Spleen (tissue), 11 donors: Measurements from ENCODE around the gene MIGA1. TPM values are rescaled to one million over a fixed set of nuclear protein-coding genes. Genes with fewer than 3 reads are reported as not detected.
"Not testable (repeated sequence)": the region's sequence is repeated elsewhere in the genome, so short reads cannot be mapped to it uniquely, and the experiment has no call there.

ENCODE experiments used
- DNase-seq: peaks from one replicate; pipeline ENCODE4 v3.0.0-alpha.2; 2020
- H3K27ac ChIP-seq, 8 donors: fragments of 200-600 bp; sonication (generic) in 7 of 8; 1 replicate in 4 of 8; 2 replicates in 4 of 8; pipeline versions ENCODE4 v1.5.0 to v1.8.0; 2016 to 2021; ENCODE audit warnings: inconsistent platforms in 4 of 8, mild to moderate bottlenecking in 4 of 8, moderate library complexity in 1 of 8
- H3K27me3 ChIP-seq, 7 donors: fragments of 200-600 bp; sonication (generic) in 6 of 7; replicated peaks in 1 of 7; 1 replicate in 4 of 7; 2 replicates in 3 of 7; pipeline versions ENCODE4 v1.5.0 to v1.8.0; 2016 to 2021; ENCODE audit warnings: inconsistent platforms in 3 of 7, mild to moderate bottlenecking in 1 of 7
- H3K36me3 ChIP-seq, 6 donors: fragments of 200-600 bp; sonication (generic) in 5 of 6; 1 replicate in 4 of 6; 2 replicates in 2 of 6; pipeline versions ENCODE4 v1.5.0 to v1.8.0; 2016 to 2021; ENCODE audit warnings: inconsistent platforms in 2 of 6
- H3K4me1 ChIP-seq, 6 donors: fragments of 200-600 bp; sonication (generic) in 5 of 6; 1 replicate in 3 of 6; 2 replicates in 3 of 6; pipeline versions ENCODE4 v1.5.0 to v1.8.0; 2016 to 2021; ENCODE audit warnings: inconsistent platforms in 3 of 6
- H3K4me3 ChIP-seq, 8 donors: fragments of 200-600 bp; sonication (generic) in 7 of 8; 1 replicate in 4 of 8; 2 replicates in 4 of 8; pipeline versions ENCODE4 v1.5.0 to v1.8.0; 2016 to 2021; ENCODE audit warnings: inconsistent platforms in 4 of 8, mild to moderate bottlenecking in 4 of 8, moderate library complexity in 2 of 8
- H3K9me3 ChIP-seq, 8 donors: fragments of 200-600 bp; sonication (generic) in 7 of 8; 1 replicate in 4 of 8; 2 replicates in 4 of 8; pipeline versions ENCODE4 v1.5.0 to v1.8.0; 2016 to 2021; ENCODE audit warnings: inconsistent platforms in 4 of 8
- POLR2A ChIP-seq, 3 donors: fragments of 450-650 bp; IDR thresholded peaks; one replicate each; pipeline ENCODE4 v1.5.1; 2017; ENCODE audit warnings: antibody characterized with exemption in 3 of 3, mild to moderate bottlenecking in 1 of 3
- POLR2AphosphoS5 ChIP-seq, 3 donors: sonication (generic); formaldehyde crosslinking; IDR thresholded peaks; one replicate each; pipeline ENCODE4 v1.5.1; 2017; ENCODE audit warnings: antibody characterized with exemption in 3 of 3
- WGBS, 5 donors: extraction: QIAGEN DNeasy Blood & Tissue Kit in 3 of 5; methylation state at CpG; one replicate each; pipeline versions ENCODE4 v1.1.5 to v1.1.7; 2013 to 2018; 5-methylcytosine and 5-hydroxymethylcytosine counted together
- intact Hi-C: fragments of 100-400 bp; cut with DNase I; formaldehyde crosslinking; loops from one replicate; pipeline ENCODE4 v1.15.0; 2023; ENCODE audit warnings: low total_unique reads
- polyA plus RNA-seq, 3 donors: library from polyadenylated mRNA; stranded (reverse); fragments of 200-250 nt; gene quantifications; one replicate each; pipeline ENCODE4 v1.2.1, GENCODE V29; 2013
- total RNA-seq, 7 donors: library from RNA; depleted of rRNA in 3 of 7; stranded (reverse); fragments of >200 nt in 3 of 7; fragmentation: NEBNext Ultra II Directional in 4 of 7; extraction: Animal tissue kit (Norgen Biotek cat#: 25700) in 4 of 7; gene quantifications; one replicate each; pipeline versions ENCODE4 v1.1.0 to v1.2.1, GENCODE V29; 2016 to 2021
- TF ChIP-seq, protein P1 (sequence below), 11 experiments: fragments of 200-600 bp in 7 of 11; fragments of 450-650 bp in 4 of 11; sonication (generic) in 4 of 11; IDR thresholded peaks in 8 of 11; conservative IDR thresholded peaks in 3 of 11; 1 replicate in 7 of 11; 2 replicates in 4 of 11; pipeline versions ENCODE4 v1.4.0 to v1.8.0; 2016 to 2021; ENCODE audit warnings: antibody characterized with exemption in 11 of 11, inconsistent platforms in 4 of 11, mild to moderate bottlenecking in 1 of 11
- donor health status: healthy with polysubstance abuse.
- donor health status: DM: no; HTN: no; CAD: no; lungs with moderate emphysema.
- donor health status: DM: no; HTN: no; CAD: no.
- donor health status: Bipolar disorder and iron deficiency.
- donor health status: healthy.
- donor health status: DM: no; HTN: no; CAD: no.
- donor health status: DM: yes; HTN: yes; CAD: no.

Gene MIGA1
- total and polyA plus RNA-seq, 10 donors: 2.4 to 20.2 (median 16.5) TPM

DNA sequence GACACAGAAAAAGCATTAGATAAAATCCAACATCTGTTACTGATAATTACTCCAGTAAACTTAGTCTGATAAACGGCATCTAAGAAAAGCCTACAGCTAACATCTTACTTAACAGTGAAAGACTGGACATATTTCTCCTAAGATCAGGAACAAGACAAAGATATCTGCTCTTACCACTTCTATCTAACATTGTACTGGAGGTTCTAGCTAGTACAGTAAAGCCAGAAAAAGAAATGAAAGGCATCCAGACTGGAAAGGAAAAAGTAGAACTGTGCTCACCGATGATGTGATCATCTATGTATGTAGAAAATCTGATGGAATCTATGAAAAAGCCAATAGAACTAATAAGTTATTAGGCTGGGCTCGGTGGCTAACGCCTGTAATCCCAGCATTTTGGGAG, 130.7 kb downstream of the MIGA1 start:
- Histone ChIP-seq H3K4me3 (no peak overlapping the region), H3K27ac (no peak overlapping the region), H3K4me1 (no peaks in the 10 kb centered on the region), H3K27me3 (no peaks in the 10 kb centered on the region), H3K9me3 (no peaks in the 10 kb centered on the region), H3K36me3 (no peaks in the 10 kb centered on the region)
- DNase-seq: no peak
- intact Hi-C loops: no loop called here
- 94 to 99% (median 95%) methylated on average over 4 of the region's 4 CpGs for WGBS, 5 donors
- TF ChIP-seq POLR2A (IDR thresholded peaks at IDR 0.05) (no peak), POLR2AphosphoS5 (IDR thresholded peaks at IDR 0.05) (no peak)
- TF ChIP-seq, protein P1, sequence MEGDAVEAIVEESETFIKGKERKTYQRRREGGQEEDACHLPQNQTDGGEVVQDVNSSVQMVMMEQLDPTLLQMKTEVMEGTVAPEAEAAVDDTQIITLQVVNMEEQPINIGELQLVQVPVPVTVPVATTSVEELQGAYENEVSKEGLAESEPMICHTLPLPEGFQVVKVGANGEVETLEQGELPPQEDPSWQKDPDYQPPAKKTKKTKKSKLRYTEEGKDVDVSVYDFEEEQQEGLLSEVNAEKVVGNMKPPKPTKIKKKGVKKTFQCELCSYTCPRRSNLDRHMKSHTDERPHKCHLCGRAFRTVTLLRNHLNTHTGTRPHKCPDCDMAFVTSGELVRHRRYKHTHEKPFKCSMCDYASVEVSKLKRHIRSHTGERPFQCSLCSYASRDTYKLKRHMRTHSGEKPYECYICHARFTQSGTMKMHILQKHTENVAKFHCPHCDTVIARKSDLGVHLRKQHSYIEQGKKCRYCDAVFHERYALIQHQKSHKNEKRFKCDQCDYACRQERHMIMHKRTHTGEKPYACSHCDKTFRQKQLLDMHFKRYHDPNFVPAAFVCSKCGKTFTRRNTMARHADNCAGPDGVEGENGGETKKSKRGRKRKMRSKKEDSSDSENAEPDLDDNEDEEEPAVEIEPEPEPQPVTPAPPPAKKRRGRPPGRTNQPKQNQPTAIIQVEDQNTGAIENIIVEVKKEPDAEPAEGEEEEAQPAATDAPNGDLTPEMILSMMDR (IDR thresholded peaks at IDR 0.05 in 8 of 11, conservative IDR thresholded peaks at IDR 0.05 in 3 of 11): no peak

GRCh38 chr1:77918918-77919317, 139.5 kb downstream of the MIGA1 start:
- intact Hi-C loops, H3K27me3 ChIP-seq, H3K27ac ChIP-seq, DNase-seq, H3K4me1 ChIP-seq, H3K9me3 ChIP-seq, H3K4me3 ChIP-seq: not testable (repeated sequence)
- H3K36me3 ChIP-seq: peaks cover 0 to 14% (median 0%) of the 10 kb centered on the region in 6 donors
- 81 to 98% (median 90%) methylated on average over 5 of the region's 5 CpGs for WGBS, 5 donors

GRCh38 chr1:77925518-77925917, 146.1 kb downstream of the MIGA1 start:
- 70 to 91% (median 86%) methylated on average over 1 of the region's 1 CpG for WGBS, 5 donors
- DNase-seq: no peak
- H3K9me3 ChIP-seq: no peaks in the 10 kb centered on the region
- H3K36me3 ChIP-seq: peaks cover 0 to 8% (median 0%) of the 10 kb centered on the region in 6 donors
- H3K4me1 ChIP-seq: peaks cover 0 to 21% (median 10%) of the 10 kb centered on the region in 6 donors
- no peak overlapping the region for H3K27ac ChIP-seq
- intact Hi-C loops: no loop called here
- no peak overlapping the region for H3K4me3 ChIP-seq
- TF ChIP-seq, protein P1 (IDR thresholded peaks at IDR 0.05 in 8 of 11, conservative IDR thresholded peaks at IDR 0.05 in 3 of 11): no peak
- TF ChIP-seq POLR2AphosphoS5 (IDR thresholded peaks at IDR 0.05): no peak
- no peak for TF ChIP-seq POLR2A (IDR thresholded peaks at IDR 0.05)
- H3K27me3 ChIP-seq: no peaks in the 10 kb centered on the region

DNA sequence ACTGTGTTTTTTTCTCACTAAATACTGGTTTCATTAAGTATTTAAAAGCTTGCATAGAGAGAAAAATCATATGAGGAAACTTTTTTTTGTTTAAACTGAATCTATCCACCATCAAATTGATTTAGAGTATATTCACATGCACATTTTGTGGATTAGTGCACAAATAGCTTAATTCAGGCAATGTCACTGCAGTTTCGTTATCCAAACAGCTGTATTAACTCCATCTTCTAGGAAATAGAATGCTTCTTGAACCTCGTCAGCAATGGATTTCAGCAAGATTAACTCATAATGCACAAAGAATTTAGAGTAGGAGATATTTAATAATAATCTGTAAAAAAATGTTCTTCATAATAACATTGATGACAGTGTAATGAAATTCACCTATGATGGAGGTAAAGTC, 146.5 kb downstream of the MIGA1 start:
- H3K36me3 ChIP-seq: peaks cover 0 to 8% (median 0%) of the 10 kb centered on the region in 6 donors
- peaks cover 0 to 21% (median 10%) of the 10 kb centered on the region in 6 donors for H3K4me1 ChIP-seq
- 60 to 73% (median 68%) methylated on average over 2 of the region's 2 CpGs for WGBS, 5 donors
- H3K27me3 ChIP-seq: no peaks in the 10 kb centered on the region
- H3K27ac ChIP-seq: peak overlapping the region in 6 of 8 donors; percentile 48 to 67 (median 58)
- no peaks in the 10 kb centered on the region for H3K9me3 ChIP-seq
- intact Hi-C loops: no loop called here
- TF ChIP-seq POLR2AphosphoS5 (IDR thresholded peaks at IDR 0.05) (no peak), POLR2A (IDR thresholded peaks at IDR 0.05) (no peak)
- TF ChIP-seq, protein P1 (IDR thresholded peaks at IDR 0.05 in 8 of 11, conservative IDR thresholded peaks at IDR 0.05 in 3 of 11): no peak
- DNase-seq: no peak
- peak overlapping the region in 7 of 8 donors; percentile 2 to 63 (median 17) for H3K4me3 ChIP-seq
